Measurements from ENCODE around the gene OSBPL5. TPM values are rescaled to one million over a fixed set of nuclear protein-coding genes. Genes with fewer than 3 reads are reported as not detected.

The OSBPL5 gene
- total and polyA plus RNA-seq, 4 donors, result 15.2 to 51.5 (median 28.3) TPM

DNA sequence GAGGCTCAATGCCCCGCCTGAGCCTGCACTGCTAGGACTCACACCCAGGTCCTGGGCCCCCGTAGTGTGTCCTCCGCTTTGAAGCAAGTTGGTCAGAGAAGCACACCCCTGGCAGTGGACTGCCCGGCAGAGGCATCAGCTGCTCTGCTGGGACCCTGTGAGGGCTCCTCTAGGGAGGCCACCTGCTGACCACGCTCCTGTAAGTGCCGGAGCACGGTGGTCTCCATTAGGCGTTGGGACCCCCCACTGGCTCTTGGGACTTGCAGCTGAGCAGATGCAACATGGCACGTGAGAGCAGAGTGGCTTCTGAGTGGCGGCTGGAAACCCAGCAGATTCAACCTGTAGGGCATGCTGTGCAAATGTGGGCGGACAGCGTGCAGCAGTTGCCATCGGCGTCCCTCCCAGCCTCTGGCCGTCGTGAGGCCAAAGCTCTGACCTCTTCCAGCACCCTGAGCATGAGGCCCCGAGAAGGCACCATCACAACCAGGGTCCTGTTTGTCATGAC lies 36.6 kb upstream of the OSBPL5 start:
- 79 to 91% methylated on average over 17 of the region's 17 CpGs for WGBS, 2 donors
- ATAC-seq (ENCODE audit: insufficient read depth, low FRiP score) (no peak), DNase-seq (no peak)
- Histone ChIP-seq H3K4me3 (no peak overlapping the region), H3K27me3 (ENCODE audit: control insufficient read depth in 3 of 3, insufficient read depth in 3 of 3, low read length in 2 of 3) (peaks cover 0 to 27% (median 15%) of the 10 kb centered on the region in 3 donors), H3K4me1 (ENCODE audit: control insufficient read depth in 5 of 5, insufficient read depth in 5 of 5, low read length in 5 of 5) (peaks cover 0 to 12% (median 5%) of the 10 kb centered on the region in 5 donors), H3K9me3 (ENCODE audit: control insufficient read depth in 4 of 4, insufficient read depth in 3 of 4, low read length in 3 of 4) (peaks cover 0 to 2% (median 0%) of the 10 kb centered on the region in 4 donors), H3K27ac (ENCODE audit: low read depth in 1 of 2, low read length in 1 of 2) (no peak overlapping the region), H3K36me3 (ENCODE audit: control insufficient read depth in 4 of 4, insufficient read depth in 4 of 4, low read length in 4 of 4) (no peaks in the 10 kb centered on the region), H3K9ac (ENCODE audit: insufficient read depth in 1 of 2, low read length in 2 of 2) (no peak overlapping the region)
- no peak for TF ChIP-seq CTCF (IDR thresholded peaks at IDR 0.05; ENCODE audit: control extremely low read depth, extremely low read depth)

DNA sequence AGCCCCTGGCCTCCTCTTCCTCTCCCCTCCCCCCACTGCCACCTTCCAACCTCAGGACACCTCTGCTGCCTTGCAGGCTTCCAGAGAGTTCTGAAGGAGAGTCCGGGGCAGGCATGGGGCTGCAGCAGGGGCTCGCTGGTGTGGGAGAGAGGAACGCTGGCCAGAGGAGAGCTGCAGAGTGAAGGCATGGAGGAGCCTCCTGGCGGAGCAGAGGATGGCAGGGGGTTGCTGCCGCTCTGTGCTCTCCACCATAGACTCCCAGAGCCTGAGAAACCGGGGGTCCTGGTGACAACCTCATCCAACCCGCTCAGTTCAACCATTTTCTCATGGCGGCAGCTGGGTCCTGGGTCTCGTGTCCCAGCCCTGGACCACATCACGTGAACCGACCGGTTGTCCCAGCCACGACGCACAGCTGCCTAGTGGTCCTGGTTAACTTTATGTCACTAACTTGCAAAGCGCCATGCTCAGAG lies 36.0 kb upstream of the OSBPL5 start:
- ATAC-seq (ENCODE audit: insufficient read depth, low FRiP score) (no peak), DNase-seq (peak in 1 of 3 donors; percentile 3)
- Histone ChIP-seq H3K4me1 (ENCODE audit: control insufficient read depth in 5 of 5, insufficient read depth in 5 of 5, low read length in 5 of 5) (peaks cover 0 to 12% (median 5%) of the 10 kb centered on the region in 5 donors), H3K36me3 (ENCODE audit: control insufficient read depth in 4 of 4, insufficient read depth in 4 of 4, low read length in 4 of 4) (no peaks in the 10 kb centered on the region), H3K9me3 (ENCODE audit: control insufficient read depth in 4 of 4, insufficient read depth in 3 of 4, low read length in 3 of 4) (peaks cover 0 to 2% (median 0%) of the 10 kb centered on the region in 4 donors), H3K4me3 (no peak overlapping the region), H3K27ac (ENCODE audit: low read depth in 1 of 2, low read length in 1 of 2) (no peak overlapping the region), H3K9ac (ENCODE audit: insufficient read depth in 1 of 2, low read length in 2 of 2) (no peak overlapping the region), H3K27me3 (ENCODE audit: control insufficient read depth in 3 of 3, insufficient read depth in 3 of 3, low read length in 2 of 3) (peaks cover 0 to 27% (median 15%) of the 10 kb centered on the region in 3 donors)
- WGBS, 2 donors, result 88 to 93% methylated on average over 15 of the region's 15 CpGs
- TF ChIP-seq CTCF (IDR thresholded peaks at IDR 0.05; ENCODE audit: control extremely low read depth, extremely low read depth), result no peak

GRCh38 chr11:3200388-3201111 lies 35.4 kb upstream of the OSBPL5 start:
- ATAC-seq (ENCODE audit: insufficient read depth, low FRiP score), result no peak
- no peak for DNase-seq
- peaks cover 0 to 12% (median 5%) of the 10 kb centered on the region in 5 donors for H3K4me1 ChIP-seq (ENCODE audit: control insufficient read depth in 5 of 5, insufficient read depth in 5 of 5, low read length in 5 of 5)
- H3K9me3 ChIP-seq (ENCODE audit: control insufficient read depth in 4 of 4, insufficient read depth in 3 of 4, low read length in 3 of 4), result peaks cover 0 to 2% (median 0%) of the 10 kb centered on the region in 4 donors
- peaks cover 0 to 27% (median 15%) of the 10 kb centered on the region in 3 donors for H3K27me3 ChIP-seq (ENCODE audit: control insufficient read depth in 3 of 3, insufficient read depth in 3 of 3, low read length in 2 of 3)
- H3K4me3 ChIP-seq, result no peak overlapping the region
- TF ChIP-seq CTCF (IDR thresholded peaks at IDR 0.05; ENCODE audit: control extremely low read depth, extremely low read depth), result no peak
- WGBS, 2 donors, result 69 to 79% methylated on average over 11 to 12 of the region's 12 CpGs
- no peaks in the 10 kb centered on the region for H3K36me3 ChIP-seq (ENCODE audit: control insufficient read depth in 4 of 4, insufficient read depth in 4 of 4, low read length in 4 of 4)
- H3K9ac ChIP-seq (ENCODE audit: insufficient read depth in 1 of 2, low read length in 2 of 2), result no peak overlapping the region
- H3K27ac ChIP-seq (ENCODE audit: low read depth in 1 of 2, low read length in 1 of 2), result no peak overlapping the region

Measured in lung (tissue), 12 donors.